Astrocyte (in vitro differentiated cells and primary cell): Measurements from ENCODE around the gene FEZ2. TPM values are rescaled to one million over a fixed set of nuclear protein-coding genes. Genes with fewer than 3 reads are reported as not detected.

Source experiments
- DNase-seq: peaks from one replicate; pipeline ENCODE4 v3.0.0-alpha.2; 2010; ENCODE audit warnings: low read depth
- FAIRE-seq: peaks from 2 replicates; lab custom pipeline; 2011; peaks lifted over from hg19 to GRCh38; lab: Jason Lieb, UNC
- H2AFZ ChIP-seq: 2 replicates; pipeline ENCODE4 v1.6.0; 2012; ENCODE audit warnings: low read depth, low read length, inconsistent platforms
- H3K27ac ChIP-seq: 2 replicates; pipeline ENCODE4 v1.5.1; 2011; ENCODE audit warnings: low read depth, low read length, inconsistent platforms
- H3K27me3 ChIP-seq: 2 replicates; pipeline ENCODE4 v1.6.0; 2011; ENCODE audit warnings: low read length, inconsistent platforms; ENCODE audit not compliant: insufficient read depth
- H3K36me3 ChIP-seq: 2 replicates; pipeline ENCODE4 v1.5.1; 2011; ENCODE audit warnings: low read length, inconsistent platforms; ENCODE audit not compliant: insufficient read depth
- H3K4me1 ChIP-seq: 2 replicates; pipeline ENCODE4 v1.5.1; 2011; ENCODE audit warnings: low read length, inconsistent platforms; ENCODE audit not compliant: insufficient read depth
- H3K4me2 ChIP-seq: 2 replicates; pipeline ENCODE4 v1.6.0; 2012; ENCODE audit warnings: low read length, inconsistent platforms
- H3K4me3 ChIP-seq: 2 replicates; pipeline ENCODE4 v1.5.1; 2011; ENCODE audit warnings: low read depth, mild to moderate bottlenecking, low read length, inconsistent platforms; ENCODE audit not compliant: insufficient read depth
- H3K79me2 ChIP-seq: 2 replicates; pipeline ENCODE4 v1.6.0; 2012; ENCODE audit warnings: mild to moderate bottlenecking, low read length, inconsistent platforms; ENCODE audit not compliant: insufficient read depth
- H3K9ac ChIP-seq: 2 replicates; pipeline ENCODE4 v1.6.0; 2012; ENCODE audit warnings: mild to moderate bottlenecking, low read length, inconsistent platforms
- H3K9me3 ChIP-seq: 2 replicates; pipeline ENCODE4 v1.5.1; 2012; ENCODE audit warnings: low read depth, mild to moderate bottlenecking, low read length, inconsistent platforms; ENCODE audit not compliant: insufficient read depth
- H4K20me1 ChIP-seq: 2 replicates; pipeline ENCODE4 v1.6.0; 2012; ENCODE audit warnings: low read length, inconsistent platforms; ENCODE audit not compliant: insufficient read depth
- H3K27ac Mint-ChIP-seq: one replicate; pipeline ENCODE4 v1.8.0; 2021; ENCODE audit warnings: mild to moderate bottlenecking, mixed read lengths; ENCODE audit not compliant: unreplicated experiment
- H3K27me3 Mint-ChIP-seq: one replicate; pipeline ENCODE4 v1.8.0; 2021; ENCODE audit warnings: low read depth, mixed read lengths; ENCODE audit not compliant: unreplicated experiment
- H3K36me3 Mint-ChIP-seq: one replicate; pipeline ENCODE4 v1.8.0; 2021; ENCODE audit warnings: low read depth, mixed read lengths; ENCODE audit not compliant: unreplicated experiment
- H3K4me1 Mint-ChIP-seq: one replicate; pipeline ENCODE4 v1.8.0; 2021; ENCODE audit warnings: low read depth, mixed read lengths; ENCODE audit not compliant: unreplicated experiment
- H3K4me3 Mint-ChIP-seq: one replicate; pipeline ENCODE4 v1.8.0; 2021; ENCODE audit warnings: mild to moderate bottlenecking, moderate library complexity, mixed read lengths; ENCODE audit not compliant: unreplicated experiment
- H3K9me3 Mint-ChIP-seq: one replicate; pipeline ENCODE4 v1.8.0; 2021; ENCODE audit warnings: mild to moderate bottlenecking, mixed read lengths; ENCODE audit not compliant: unreplicated experiment
- CTCF ChIP-seq: IDR thresholded peaks from 2 replicates; pipeline ENCODE4 v1.5.1; 2011; ENCODE audit warnings: low read depth, mild to moderate bottlenecking, inconsistent platforms, low read length, moderate library complexity; ENCODE audit not compliant: insufficient read depth
- EZH2 ChIP-seq: IDR thresholded peaks from 2 replicates; pipeline ENCODE4 v1.6.1; 2012; ENCODE audit warnings: mild to moderate bottlenecking, low read length, inconsistent platforms; ENCODE audit not compliant: insufficient read depth
- total RNA-seq: library from RNA; stranded (reverse); gene quantifications from 2 replicates; pipeline ENCODE4 v1.2.1, GENCODE V29; 2021

The FEZ2 gene
- total RNA-seq, 1 donor from 2014 or later = 45.0 TPM

- Histone ChIP-seq H3K4me3 (no peak overlapping the region), H3K27me3 (no peaks in the 10 kb centered on the region), H3K79me2 (peaks cover 72% of the 10 kb centered on the region), H3K4me1 (no peaks in the 10 kb centered on the region), H3K4me2 (no peak overlapping the region), H3K27ac (no peak overlapping the region), H4K20me1 (peaks cover 31% of the 10 kb centered on the region), H3K36me3 (peaks cover 35% of the 10 kb centered on the region), H3K9me3 (no peaks in the 10 kb centered on the region), H2AFZ (no peak overlapping the region), H3K9ac (no peak overlapping the region)
- Mint-ChIP-seq H3K27ac (no peak overlapping the region), H3K4me1 (no peaks in the 10 kb centered on the region), H3K9me3 (no peaks in the 10 kb centered on the region), H3K27me3 (no peaks in the 10 kb centered on the region), H3K36me3 (peaks cover 6% of the 10 kb centered on the region), H3K4me3 (no peak overlapping the region)
- FAIRE-seq (no peak), DNase-seq (no peak)
- TF ChIP-seq EZH2 (no peak), CTCF (no peak)
Measured at GRCh38 chr2:36586672-36587071, 11.3 kb downstream of the FEZ2 start.

- Histone ChIP-seq H3K27me3 (no peaks in the 10 kb centered on the region), H3K27ac (no peak overlapping the region), H2AFZ (no peak overlapping the region), H3K9me3 (no peaks in the 10 kb centered on the region), H3K4me3 (no peak overlapping the region), H3K79me2 (peaks cover 51% of the 10 kb centered on the region), H3K36me3 (peaks cover 43% of the 10 kb centered on the region), H4K20me1 (peaks cover 10% of the 10 kb centered on the region), H3K9ac (no peak overlapping the region), H3K4me1 (no peaks in the 10 kb centered on the region), H3K4me2 (no peak overlapping the region)
- no peaks in the 10 kb centered on the region for H3K27me3 Mint-ChIP-seq
- H3K9me3 Mint-ChIP-seq = no peaks in the 10 kb centered on the region
- no peak overlapping the region for H3K27ac Mint-ChIP-seq
- H3K4me1 Mint-ChIP-seq = no peaks in the 10 kb centered on the region
- H3K4me3 Mint-ChIP-seq = no peak overlapping the region
- H3K36me3 Mint-ChIP-seq = peaks cover 18% of the 10 kb centered on the region
- TF ChIP-seq CTCF (no peak), EZH2 (no peak)
- DNase-seq (no peak), FAIRE-seq (no peak)
Measured at GRCh38 chr2:36584148-36584794, 13.7 kb downstream of the FEZ2 start.

- H3K27ac Mint-ChIP-seq = no peak overlapping the region
- peaks cover 31% of the 10 kb centered on the region for H3K36me3 Mint-ChIP-seq
Measured at GRCh38 chr2:36582951-36583350, 15.0 kb downstream of the FEZ2 start.

More at GRCh38 chr2:36582951-36583350, 15.0 kb downstream of the FEZ2 start:
- Histone ChIP-seq H3K79me2 (peaks cover 41% of the 10 kb centered on the region), H3K9ac (no peak overlapping the region), H3K4me2 (no peak overlapping the region), H3K9me3 (no peaks in the 10 kb centered on the region), H3K27ac (no peak overlapping the region), H3K36me3 (peaks cover 43% of the 10 kb centered on the region), H3K27me3 (no peaks in the 10 kb centered on the region), H3K4me3 (no peak overlapping the region), H3K4me1 (no peaks in the 10 kb centered on the region), H4K20me1 (peaks cover 7% of the 10 kb centered on the region), H2AFZ (no peak overlapping the region)
- TF ChIP-seq EZH2 (no peak), CTCF (no peak)
- peak; percentile 55 for FAIRE-seq
- no peak overlapping the region for H3K4me3 Mint-ChIP-seq
- DNase-seq = no peak
- no peaks in the 10 kb centered on the region for H3K9me3 Mint-ChIP-seq
- H3K4me1 Mint-ChIP-seq = no peaks in the 10 kb centered on the region
- H3K27me3 Mint-ChIP-seq = no peaks in the 10 kb centered on the region
